Activated CD8-positive, alpha-beta memory T cell treated with anti-CD3 and anti-CD28 coated beads, Interleukin-2, amount 50 U/mL, for 48 hours (primary cell): ENCODE results near the gene MAST4.

Source experiments
- DNase-seq: peaks from one replicate; pipeline ENCODE4 v3.0.0-alpha.2; 2020

MAST4 gene

GRCh38 chr5:66595756-66596635 is at the start of gene MAST4:
MAST4 (plus strand) TSS chr5:66596393; CDS start chr5:66596656, 263 bp downstream.
- peak; percentile 85 for DNase-seq

GRCh38 chr5:66546541-66546940 is 49.7 kb upstream of the MAST4 start:
- DNase-seq: no peak

GRCh38 chr5:66551338-66551737 is 44.9 kb upstream of the MAST4 start:
- no peak for DNase-seq

- no peak for DNase-seq
Observed at GRCh38 chr5:66551945-66552344, 44.2 kb upstream of the MAST4 start.

- no peak for DNase-seq
Observed at GRCh38 chr5:66553368-66553912, 42.8 kb upstream of the MAST4 start.

- DNase-seq: no peak
Observed at GRCh38 chr5:66553916-66554575, 42.1 kb upstream of the MAST4 start.

GRCh38 chr5:66554884-66555283 is 41.3 kb upstream of the MAST4 start:
- no peak for DNase-seq

GRCh38 chr5:66558560-66558959 is 37.6 kb upstream of the MAST4 start:
- no peak for DNase-seq

GRCh38 chr5:66560371-66560770 is 35.8 kb upstream of the MAST4 start:
- no peak for DNase-seq

GRCh38 chr5:66561256-66561990 is 34.8 kb upstream of the MAST4 start:
- no peak for DNase-seq

GRCh38 chr5:66565878-66566277 is 30.3 kb upstream of the MAST4 start:
- DNase-seq: no peak

GRCh38 chr5:66567474-66567873 is 28.7 kb upstream of the MAST4 start:
- no peak for DNase-seq

- no peak for DNase-seq
Observed at GRCh38 chr5:66570201-66570600, 26.0 kb upstream of the MAST4 start.

- no peak for DNase-seq
Observed at GRCh38 chr5:66573733-66574132, 22.5 kb upstream of the MAST4 start.

- no peak for DNase-seq
Observed at GRCh38 chr5:66582499-66583165, 13.6 kb upstream of the MAST4 start.

GRCh38 chr5:66585291-66585690 is 10.9 kb upstream of the MAST4 start:
- DNase-seq: no peak

GRCh38 chr5:66587771-66588170 is 8.4 kb upstream of the MAST4 start:
- DNase-seq: no peak

- DNase-seq: peak; percentile 63
Observed at GRCh38 chr5:66596636-66597182, 516 bp downstream of the MAST4 start.

- DNase-seq: peak; percentile 57
Observed at GRCh38 chr5:66597183-66597757, 1.1 kb downstream of the MAST4 start.

GRCh38 chr5:66602621-66603020 is 6.4 kb downstream of the MAST4 start:
- no peak for DNase-seq

- no peak for DNase-seq
Observed at GRCh38 chr5:66603164-66603563, 7.0 kb downstream of the MAST4 start.

GRCh38 chr5:66603881-66604280 is 7.7 kb downstream of the MAST4 start:
- DNase-seq: no peak
